ENCODE data around the gene CACNA1C.

CACNA1C gene

DNA sequence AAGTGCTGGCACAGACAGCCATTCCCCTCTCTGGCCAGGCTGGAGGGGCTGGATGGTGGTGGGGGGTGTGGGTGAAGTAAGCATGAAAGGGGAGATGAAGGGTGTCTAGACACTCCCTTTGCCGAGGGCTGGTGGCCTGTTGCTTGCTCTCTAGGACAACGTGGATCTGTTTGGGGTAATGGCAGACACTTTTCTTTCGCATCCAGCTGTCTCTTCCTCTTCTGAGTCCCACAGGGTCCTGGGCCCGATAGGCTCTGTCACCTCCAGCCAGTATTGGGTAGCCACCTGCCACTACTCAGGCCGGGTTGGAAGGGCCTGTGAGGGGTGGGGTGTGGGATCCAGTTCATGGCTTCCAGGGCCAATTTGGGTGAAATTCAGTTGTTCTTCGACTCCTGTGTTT, 218.1 kb downstream of the CACNA1C start:
- in situ Hi-C loops (cut with MboI; ENCODE audit: low sequenced_read_pairs): no loop called here

DNA sequence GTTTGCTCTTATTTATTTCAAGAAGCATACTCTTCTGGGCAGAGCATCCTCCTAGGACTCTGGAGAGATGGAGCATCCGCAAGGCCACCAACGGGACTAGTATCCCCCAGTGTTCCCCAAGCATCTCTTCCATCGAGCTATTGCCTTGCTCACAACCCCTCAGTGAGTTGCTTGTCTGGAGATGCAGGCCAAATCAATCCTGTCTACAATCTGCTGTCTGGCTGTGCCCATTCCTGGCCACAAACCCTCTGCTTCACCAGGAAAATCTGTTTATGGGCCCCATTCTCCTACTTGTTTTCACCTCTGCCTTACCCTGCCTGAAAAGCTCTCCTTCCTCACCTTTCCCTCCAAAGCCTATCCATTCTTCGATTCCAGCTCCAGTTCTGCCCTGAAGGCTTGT, 219.2 kb downstream of the CACNA1C start:
- in situ Hi-C loops (cut with MboI; ENCODE audit: low sequenced_read_pairs): no loop called here

DNA sequence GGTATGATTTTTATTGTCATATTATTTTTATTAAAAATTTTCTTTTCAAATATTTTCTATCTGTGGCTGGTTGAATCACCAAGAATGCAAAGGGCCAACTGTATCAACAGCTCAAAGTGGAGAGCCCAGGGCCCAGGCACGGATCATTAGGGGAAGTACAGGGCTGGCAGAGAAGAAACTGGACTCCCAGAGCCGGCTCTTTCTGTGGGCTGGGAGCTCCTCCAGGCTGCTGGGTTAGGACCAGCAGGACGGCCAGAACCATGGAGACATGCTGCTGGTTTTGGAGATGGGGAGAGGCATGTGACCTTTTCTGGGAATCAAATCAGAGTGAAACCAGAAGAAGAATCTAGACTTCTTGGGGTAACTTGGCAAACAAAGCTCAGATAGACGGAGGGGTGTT, 220.5 kb downstream of the CACNA1C start:
- in situ Hi-C loops (cut with MboI; ENCODE audit: low sequenced_read_pairs): no loop called here

DNA sequence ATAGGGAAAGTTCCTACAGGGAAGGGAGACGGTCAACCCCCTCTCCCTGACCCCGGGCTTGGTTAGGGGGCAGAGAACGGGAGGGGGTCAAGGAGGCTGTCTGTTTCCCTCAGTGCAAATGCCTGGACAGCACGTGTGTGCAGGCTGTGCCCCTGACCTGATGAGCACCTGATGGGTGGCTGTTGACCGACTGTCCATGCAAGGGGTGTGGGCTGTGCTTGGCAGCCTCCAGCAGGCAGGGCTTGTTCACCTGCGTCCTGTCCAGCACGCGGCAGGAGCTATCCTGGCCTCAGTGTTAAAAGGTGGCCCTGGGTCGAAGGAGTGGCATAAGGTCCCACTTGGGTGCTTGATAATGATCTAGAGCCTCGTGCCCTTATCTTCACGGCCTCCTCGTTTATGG, 221.0 kb downstream of the CACNA1C start:
- in situ Hi-C loops (cut with MboI; ENCODE audit: low sequenced_read_pairs): no loop called here

DNA sequence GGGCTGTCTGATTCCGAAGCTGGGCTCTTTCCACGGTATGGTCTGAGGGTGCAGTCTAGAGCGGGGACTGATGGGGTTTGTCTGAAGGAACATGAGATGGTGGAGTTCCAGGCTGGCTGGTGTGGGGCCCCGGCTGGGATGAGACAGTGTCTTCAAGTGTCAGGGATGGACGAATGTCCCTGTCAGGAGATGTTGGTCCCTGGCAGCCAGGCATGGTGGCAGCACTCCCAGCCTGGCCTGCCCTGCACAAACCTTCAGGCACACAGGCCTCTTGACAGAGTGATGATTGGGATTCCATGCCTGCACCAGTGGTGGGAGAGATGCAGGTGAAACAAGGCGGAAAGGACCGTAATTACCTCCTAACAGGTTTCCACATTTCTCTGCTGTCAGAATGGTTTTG, 221.9 kb downstream of the CACNA1C start:
- in situ Hi-C loops (cut with MboI; ENCODE audit: low sequenced_read_pairs): no loop called here

DNA sequence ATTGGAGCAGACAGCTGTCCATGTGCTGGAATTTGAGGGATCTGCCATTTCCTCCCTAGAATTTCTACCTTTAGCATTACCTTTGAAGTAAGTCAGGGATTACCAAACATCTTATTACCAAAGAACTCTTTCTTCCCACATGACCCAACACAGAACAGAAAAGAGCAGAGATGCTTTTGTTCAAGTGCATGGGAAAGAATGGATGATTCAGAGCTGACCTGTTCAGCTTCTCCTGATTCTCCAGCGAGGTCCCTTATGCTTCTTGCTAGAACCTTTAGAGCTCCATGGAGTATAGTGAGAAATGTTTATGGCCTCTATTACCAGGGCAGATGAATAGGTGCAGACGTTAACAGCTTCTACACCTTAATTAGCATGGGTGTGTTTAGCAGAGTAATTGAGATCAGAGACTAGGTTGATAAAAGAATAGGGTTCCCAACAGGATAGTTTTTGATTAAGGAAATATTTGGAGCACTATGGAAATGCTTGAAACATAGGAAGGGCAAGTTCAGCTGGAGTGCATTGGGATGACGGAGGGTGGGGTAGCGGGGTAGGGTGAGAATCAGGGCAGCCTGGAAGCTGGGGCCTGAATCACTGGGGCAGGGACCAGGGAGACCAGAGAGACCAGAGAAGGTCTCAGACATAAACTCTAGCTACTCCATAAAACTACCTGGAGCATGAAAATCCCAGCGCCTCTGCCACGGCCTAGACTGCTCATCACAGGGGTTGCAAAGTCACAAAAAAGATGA, 223.7 kb downstream of the CACNA1C start:
- in situ Hi-C loops (cut with MboI; ENCODE audit: low sequenced_read_pairs): no loop called here

DNA sequence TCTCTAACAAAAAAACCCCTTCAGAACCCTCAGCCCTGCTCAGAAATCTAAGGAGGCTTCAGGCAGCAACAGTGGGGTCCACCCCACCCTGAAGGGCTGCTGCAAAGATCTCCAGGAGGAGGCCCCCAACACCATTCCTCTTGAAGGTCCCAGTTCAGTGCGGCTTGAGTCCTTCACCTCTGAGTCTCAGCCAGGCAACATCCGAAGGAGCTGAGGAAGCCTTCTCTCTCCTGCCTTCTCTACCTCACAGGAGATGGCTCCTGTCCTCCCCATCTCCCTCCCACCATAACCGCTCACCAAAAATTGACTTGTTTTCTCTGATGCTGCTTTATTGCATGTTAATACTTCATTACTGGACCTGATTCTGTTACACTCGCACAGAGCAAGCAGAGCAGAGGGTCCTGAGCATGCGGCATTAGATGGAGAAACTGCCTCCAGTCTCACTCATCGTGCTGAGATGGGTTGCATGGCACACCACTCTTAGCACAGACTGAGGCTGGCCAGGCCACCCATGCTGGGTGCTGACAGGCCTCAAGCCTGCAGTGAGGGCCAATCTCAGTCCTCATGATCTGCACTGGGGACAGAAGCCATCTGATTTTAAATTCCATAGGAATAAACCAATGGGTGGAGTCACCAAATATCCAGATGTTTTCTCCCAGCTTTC, 224.8 kb downstream of the CACNA1C start:
- in situ Hi-C loops (cut with MboI; ENCODE audit: low sequenced_read_pairs): no loop called here

DNA sequence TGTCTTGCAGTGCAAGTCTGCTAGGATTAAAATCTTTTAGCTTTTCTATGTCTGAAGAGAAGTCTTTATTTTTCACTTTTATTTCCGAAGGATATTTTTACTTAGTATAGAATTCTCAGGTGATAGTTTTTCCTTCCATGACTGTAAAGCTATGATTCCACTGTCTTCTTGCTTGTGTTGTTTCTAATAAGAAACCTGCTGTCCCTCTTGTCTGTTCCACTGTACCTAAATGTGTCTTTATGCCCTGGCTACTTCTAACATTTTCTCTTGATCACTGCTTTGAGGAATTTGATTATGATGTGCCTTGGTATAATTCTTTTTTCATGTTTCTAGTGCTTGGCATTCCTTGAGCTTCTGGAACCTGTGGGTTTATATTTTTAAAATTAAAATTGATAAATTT, 228.7 kb downstream of the CACNA1C start:
- in situ Hi-C loops (cut with MboI; ENCODE audit: low sequenced_read_pairs): no loop called here

DNA sequence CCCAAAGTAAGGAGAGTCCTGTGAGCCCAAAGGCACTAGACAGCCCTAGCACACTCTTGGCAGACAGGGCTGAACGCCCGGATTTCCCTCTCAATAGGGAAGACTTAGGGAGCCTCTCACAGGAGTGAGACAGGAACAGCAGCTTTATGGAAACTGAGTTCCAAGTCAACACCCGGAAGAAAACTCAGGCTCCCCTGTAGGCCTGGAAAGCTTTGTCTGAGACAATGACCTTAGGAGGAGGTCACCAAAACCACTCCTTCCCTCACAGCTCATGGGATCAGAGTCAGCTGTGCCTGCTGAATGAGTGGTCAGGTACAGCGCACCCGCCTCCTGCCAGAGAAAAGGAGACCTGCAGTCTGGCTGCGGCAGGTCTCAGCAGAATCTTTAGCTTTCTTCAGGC, 229.5 kb downstream of the CACNA1C start:
- in situ Hi-C loops (cut with MboI; ENCODE audit: low sequenced_read_pairs): no loop called here

DNA sequence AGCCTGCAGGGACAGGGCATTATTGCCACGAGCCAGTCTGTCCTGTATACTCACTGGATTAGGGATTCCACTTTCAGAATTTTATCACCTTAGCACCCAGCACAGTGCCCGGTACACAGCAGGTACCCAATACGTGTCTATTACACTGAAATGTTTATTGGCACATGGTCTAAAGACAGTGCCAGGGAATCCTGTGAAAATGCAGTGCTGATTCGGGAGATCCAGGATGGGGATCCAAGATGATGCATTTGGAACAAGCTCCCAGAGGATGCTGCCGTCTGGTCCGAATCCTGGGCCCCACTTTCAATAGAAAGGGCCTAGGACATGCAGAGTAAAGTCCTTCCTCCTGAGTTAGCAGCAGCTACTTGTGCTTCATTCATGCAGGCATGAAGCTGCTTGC, 230.7 kb downstream of the CACNA1C start:
- in situ Hi-C loops (cut with MboI; ENCODE audit: low sequenced_read_pairs): no loop called here

DNA sequence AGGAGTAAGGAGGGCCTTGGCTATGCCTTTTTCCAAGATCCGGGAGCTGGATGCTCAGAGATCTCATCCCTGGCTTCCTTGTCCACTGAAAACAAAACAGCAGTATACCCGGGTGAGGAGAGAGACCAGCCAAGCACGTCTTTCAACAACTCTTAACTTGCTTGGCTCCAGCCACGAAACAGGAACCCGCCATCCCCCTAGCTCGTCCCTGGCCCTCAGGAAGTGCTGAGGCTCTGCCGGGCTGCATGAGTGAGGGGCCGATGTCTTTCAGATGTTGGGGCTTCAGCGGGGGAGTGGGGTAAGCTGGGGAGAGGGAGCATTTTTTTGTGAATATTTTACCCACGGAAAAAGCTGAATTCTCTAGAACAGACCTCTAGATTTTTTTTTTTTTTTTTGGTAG, 231.1 kb downstream of the CACNA1C start:
- in situ Hi-C loops (cut with MboI; ENCODE audit: low sequenced_read_pairs): no loop called here

DNA sequence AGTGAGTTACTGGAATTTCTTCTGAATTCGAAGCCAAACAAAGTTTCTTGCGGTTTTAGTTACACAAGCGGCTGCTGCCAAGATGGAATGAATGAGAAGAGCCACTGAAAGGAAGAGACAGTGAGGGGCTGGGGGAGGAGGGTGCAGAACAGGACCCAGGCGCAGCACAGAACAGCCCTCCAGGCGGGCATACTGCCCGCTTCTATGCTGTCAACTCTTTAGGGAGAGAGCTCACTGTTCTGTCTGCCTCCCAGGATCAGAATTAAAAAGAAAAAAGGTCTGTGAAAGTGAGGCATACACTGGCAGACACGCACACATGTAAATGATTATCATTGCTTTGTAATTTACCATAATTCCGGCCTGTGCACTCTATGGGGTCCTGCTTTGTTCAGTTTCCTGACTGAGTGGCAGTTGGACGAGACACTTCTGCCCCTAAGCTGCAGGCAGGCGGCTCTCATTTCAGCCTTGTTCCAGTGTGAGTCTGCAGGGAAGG, 231.6 kb downstream of the CACNA1C start:
- in situ Hi-C loops (cut with MboI; ENCODE audit: low sequenced_read_pairs): no loop called here

DNA sequence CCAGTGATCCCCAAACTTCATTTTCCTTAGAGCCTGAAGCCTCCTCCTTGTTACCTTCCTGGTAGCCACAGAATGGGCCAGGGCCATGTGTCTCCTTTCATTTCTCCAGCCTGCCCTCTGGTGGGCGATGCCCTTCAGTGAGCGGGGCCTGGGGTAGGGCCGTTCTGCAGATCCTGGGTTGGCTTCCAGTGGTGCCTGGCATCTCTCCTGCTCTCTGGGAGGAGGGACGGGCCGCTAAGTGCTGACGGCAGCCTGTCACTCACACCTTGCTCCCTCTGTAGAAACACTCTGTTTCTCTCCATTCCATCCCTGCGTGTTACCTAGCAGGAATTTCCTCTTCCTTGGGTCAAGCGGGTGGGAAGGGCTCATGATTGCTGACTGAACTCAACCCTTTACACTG, 232.1 kb downstream of the CACNA1C start:
- in situ Hi-C loops (cut with MboI; ENCODE audit: low sequenced_read_pairs): no loop called here

DNA sequence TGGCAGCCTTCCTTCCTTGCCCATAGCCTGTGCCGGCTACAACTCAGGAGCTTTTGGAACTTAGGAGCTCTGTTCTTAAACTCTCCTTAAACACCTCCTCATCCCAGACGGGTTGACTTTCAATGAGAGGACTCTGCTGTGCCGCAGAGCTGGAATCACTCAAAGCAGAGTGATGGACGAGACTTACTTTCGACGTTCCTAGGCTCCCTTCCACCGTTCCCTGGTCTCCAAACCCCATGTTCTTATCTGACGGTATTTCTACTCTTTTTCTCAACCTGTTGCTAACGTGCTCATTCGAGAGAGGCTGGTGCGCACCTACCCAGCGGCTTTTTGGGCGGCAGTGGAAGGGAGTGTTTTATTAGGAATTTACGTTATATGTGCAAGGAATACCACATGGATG, 232.7 kb downstream of the CACNA1C start:
- in situ Hi-C loops (cut with MboI; ENCODE audit: low sequenced_read_pairs): no loop called here

DNA sequence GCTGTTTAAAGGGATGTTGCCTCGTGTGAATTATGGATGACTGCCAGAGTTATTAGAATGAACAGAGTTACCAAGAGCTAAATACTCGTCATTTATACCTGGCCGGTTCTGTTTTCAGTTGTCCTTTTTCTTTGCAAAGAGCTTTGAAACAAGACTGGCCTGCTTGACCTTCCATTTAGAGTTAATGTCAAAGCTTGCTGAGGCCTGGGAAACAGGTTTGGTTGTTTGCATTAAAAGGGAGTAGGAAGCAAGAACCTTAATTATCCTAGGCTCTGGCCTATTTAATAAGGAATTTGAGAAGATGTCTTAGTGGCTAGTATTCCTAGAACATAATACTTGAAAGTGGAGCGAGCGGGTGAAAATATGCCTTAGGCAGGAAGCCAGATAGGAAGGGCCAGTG, 233.3 kb downstream of the CACNA1C start:
- in situ Hi-C loops (cut with MboI; ENCODE audit: low sequenced_read_pairs): no loop called here

DNA sequence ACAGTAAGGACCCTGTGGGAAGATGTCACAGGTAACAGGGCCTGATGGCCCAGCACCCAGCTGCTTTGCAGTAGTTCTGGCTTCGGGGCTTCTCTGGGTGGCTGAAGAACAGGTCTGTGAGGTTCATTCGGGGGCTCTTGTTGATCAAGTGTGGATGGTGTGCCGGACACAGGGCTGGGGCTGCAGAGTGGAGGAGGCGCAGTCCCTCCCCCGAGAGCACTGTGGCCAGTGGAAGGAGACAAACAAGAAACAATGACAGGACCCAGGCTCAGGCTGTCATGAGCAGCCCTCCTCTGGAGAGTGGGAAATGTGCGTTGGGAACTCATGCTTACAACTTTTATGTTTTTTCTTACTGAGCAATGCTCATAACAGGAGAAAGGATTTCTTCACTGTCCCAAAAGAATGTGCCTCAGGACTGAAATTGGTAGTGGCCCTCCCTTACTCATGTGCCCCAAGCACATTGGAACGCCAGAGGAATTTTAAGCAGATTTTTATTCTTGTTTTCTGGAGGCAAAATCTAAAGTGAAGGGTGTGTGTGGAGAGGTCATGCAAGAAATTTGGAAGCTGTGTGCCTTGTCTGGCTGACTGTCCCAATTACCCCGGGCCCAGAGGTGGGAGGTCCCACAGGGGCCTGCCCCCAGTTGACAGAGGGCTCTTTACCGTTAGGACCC, 233.8 kb downstream of the CACNA1C start:
- in situ Hi-C loops (cut with MboI; ENCODE audit: low sequenced_read_pairs): no loop called here

DNA sequence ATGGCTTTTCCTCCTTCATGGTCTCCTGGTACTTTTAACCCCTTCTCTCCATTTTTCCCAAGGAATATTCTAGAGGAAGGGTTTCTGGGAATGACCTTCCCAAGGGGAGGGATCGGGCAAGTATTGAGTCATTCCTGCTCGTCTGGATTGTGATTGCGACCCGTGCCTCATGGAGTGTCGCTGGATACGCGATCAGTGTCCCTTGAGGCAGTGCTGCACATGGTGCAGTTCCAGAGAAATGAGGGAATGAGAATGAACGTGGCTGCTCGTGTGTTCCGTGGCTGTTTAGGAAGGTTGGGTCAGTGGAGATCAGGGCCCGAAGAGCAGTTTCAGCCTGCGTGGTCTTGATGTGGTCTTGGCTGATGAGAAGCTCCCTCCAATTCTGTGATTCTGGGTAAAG, 234.4 kb downstream of the CACNA1C start:
- in situ Hi-C loops (cut with MboI; ENCODE audit: low sequenced_read_pairs): no loop called here

DNA sequence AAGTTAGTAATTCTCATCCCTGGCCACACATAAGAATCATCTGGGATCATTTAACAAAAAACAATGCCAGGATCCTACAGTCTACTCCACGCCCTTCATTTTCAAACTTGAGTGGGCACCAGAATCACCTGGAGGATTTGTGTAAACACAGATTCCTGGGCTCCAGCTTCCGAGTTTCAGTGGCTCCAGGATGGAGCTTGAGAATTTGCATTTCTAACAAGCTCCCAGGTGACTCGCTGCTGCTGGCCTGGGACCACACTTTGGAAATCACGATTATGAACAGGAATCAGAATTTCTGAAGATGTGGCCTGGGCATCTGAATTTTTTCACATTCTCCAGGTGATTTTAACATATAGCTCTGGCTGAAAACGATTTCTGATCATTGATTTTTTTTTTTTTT, 234.8 kb downstream of the CACNA1C start:
- in situ Hi-C loops (cut with MboI; ENCODE audit: low sequenced_read_pairs): no loop called here

DNA sequence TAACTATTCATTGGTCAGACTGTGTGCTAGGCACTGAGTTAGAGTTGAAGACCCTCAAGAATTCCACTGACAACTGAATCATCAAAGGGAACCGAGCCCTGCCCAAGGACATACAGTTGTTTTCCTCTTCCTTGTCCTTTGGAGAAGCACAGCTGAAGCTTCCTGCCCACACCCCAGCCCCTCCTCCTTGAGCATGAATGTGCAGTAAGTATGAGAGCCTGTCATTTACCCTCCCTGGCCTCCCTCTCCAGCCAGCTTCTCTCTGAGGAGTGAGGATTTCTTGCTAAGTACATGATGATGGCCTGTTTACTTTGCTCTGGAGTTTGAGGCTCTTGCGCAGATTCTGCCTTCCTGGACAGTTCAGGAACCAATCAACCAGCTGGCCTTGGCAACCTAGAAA, 235.2 kb downstream of the CACNA1C start:
- in situ Hi-C loops (cut with MboI; ENCODE audit: low sequenced_read_pairs): no loop called here

DNA sequence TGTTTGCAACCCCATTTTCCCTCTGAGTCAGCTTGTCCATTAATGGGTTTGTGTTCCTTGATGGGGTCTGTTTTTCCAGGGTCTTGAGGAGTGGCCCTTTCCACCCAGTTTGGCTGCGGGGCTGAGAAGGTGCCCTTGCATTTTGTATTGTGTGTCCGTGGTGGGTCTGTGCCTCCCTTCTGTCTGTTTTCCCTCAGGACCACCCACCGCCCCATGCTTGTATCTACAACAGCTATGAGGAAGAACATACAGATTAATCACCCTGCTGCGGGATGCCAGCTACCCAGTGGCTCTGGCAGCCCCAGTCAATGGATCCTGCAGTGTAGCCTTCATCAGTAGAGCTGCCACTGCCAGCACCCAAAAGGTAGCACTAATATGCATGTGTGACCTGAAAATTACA, 235.7 kb downstream of the CACNA1C start:
- in situ Hi-C loops (cut with MboI; ENCODE audit: low sequenced_read_pairs): no loop called here

DNA sequence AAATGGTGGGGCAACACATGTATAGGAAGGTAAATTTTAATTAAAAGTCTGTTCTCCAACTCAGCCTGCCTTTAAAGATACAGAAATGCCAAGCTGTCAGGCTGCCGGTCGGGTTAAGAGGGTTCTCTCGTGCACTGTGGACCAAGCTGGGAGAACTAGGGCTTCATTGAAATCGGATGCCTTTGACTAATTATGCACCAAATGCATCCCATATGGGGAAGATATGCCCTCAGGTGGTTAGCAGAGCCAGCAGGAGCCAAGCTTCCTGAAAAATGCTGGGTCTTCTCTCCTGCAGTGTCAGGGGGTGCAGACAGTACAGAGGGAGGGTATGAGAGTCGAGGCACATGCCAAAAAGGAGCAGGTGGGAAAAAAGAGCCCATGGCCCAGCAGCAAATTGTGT, 236.1 kb downstream of the CACNA1C start:
- in situ Hi-C loops (cut with MboI; ENCODE audit: low sequenced_read_pairs): no loop called here

DNA sequence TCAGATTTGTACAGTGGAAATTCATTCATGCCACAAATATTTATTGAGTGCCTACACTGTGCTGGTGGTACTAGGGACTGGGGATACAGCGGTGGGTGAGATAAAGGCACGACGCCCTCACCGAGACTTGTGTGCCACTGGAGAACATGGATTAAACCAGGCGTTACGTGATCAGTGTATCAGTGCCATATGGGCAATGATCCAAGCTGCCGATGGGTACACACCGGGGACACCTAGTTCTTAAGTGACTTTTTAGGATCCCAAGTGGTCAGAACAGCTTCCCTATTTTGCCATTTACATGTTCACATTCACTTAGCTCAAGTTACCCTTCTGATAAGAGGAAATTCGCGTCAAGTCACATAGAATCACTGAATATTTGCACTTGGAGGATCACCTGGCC, 236.7 kb downstream of the CACNA1C start:
- in situ Hi-C loops (cut with MboI; ENCODE audit: low sequenced_read_pairs): no loop called here

Data from hTERT RPE-1 (cell line).